Smooth muscle cell of the brain vasculature (primary cell): ENCODE data around the gene EPB41.
"Not testable (repeated sequence)": the region's sequence is repeated elsewhere in the genome, so short reads cannot be mapped to it uniquely, and the experiment has no call there.

Experiments used
- DNase-seq: peaks from one replicate; pipeline ENCODE4 v3.0.0-alpha.2; 2012; ENCODE audit warnings: low read depth, low spot score

EPB41 gene

DNA sequence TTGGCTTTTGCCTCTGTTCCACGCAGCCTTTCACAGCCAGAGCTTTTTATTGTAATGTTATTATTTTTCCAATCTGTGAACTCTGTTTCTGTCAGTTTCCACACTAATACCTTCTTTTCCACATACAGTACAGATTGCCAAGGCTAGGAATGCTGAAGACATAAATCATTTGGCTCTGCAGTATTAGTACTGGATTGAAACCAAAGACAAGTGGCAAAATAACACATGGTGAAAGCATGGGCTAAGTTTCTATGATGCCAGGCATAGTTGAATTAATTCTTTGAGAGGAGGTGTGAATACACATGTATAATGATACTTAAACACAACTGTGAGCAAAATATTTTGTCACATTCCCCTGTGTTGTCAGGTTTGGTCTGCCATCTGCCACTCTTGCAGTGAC is 135.8 kb downstream of the EPB41 start:
- no peak for DNase-seq

DNA sequence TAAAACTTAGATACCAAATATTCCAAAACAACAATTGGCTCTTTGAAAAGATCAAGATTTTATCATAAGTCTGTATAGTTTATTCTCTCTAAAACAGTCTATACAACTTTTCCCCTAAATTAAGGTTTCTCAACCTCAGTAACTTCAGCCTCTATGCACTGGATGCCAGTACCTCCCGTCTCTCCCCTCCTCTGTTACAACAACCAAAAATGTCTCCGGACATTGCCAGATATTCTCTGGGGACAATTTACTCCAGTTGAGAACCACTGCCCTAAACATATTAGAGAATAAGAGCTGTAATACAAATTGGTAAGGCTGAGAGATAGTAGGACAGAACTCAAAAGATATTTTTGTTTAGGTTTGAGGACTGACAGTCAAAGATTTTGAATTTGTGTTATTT is 137.7 kb downstream of the EPB41 start:
- no peak for DNase-seq

DNA sequence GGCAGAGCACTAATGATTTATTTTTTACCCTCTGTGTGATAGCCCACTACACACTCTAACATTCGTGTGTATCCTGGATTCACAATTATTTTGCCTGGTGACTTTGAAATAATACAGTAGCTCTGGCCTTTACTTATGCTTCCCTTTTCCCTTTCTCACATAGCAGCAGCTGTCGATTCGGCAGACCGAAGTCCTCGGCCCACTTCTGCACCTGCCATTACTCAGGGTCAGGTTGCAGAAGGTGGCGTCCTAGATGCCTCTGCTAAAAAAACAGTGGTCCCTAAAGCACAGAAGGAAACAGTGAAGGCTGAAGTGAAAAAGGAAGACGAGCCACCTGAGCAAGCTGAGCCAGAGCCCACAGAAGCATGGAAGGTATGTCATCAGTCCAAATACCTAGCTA is 138.6 kb downstream of the EPB41 start:
- no peak for DNase-seq

DNA sequence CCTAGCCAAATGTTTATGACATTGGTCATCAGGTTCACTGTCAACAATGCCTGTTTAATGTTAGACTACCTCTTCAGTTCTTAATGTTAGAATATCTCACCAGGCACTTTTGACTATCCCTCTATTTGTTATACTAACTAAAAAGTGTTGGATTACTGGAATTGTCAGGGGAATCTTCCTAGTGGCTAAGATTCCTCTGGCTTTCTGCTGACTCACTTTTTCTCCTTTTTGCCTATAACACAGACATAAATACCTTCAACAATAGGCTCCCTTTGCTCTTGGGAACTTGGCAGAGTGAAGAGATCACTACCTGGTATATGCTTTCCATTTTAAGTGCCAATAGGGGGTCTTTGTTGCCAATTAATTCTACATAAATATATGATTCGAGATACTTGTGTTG is 140.8 kb downstream of the EPB41 start:
- DNase-seq = no peak

DNA sequence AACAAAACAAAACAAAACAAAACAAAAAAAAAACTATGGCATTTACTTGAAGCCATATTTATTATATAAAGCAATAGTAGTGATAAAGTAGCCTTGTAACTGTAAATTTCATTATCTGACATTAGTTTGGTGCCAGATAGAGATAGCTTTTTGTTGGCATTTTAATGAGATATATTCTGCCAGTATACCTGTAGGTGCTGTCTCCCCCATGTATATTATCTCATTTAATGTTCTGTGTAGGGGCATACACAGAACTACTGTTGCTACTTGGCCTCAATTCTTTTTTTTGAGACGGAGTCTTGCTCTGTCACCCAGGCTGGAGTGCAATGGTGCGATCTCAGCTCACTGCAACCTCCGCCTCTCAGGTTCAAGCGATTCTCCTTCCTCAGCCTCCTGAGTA is 141.9 kb downstream of the EPB41 start:
- no peak for DNase-seq

DNA sequence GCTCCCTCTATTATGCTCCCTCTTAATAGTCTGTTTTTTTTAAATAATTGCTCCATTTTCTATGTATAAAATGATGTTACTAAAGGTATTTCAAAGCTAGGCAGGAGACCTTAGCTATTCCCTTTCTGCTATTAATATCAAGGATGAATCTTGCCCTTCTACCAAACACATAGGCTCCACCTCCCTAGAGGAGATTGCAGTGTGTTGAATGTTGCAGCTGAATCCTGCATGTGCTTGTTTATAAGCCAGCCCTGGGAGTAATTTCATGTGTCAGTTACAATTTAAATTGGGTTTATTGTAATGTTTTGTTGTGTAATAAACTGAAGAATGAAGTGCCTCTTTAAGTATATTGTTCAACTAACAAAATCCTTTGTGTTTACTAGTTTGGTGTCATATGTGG is 143.3 kb downstream of the EPB41 start:
- DNase-seq = no peak

DNA sequence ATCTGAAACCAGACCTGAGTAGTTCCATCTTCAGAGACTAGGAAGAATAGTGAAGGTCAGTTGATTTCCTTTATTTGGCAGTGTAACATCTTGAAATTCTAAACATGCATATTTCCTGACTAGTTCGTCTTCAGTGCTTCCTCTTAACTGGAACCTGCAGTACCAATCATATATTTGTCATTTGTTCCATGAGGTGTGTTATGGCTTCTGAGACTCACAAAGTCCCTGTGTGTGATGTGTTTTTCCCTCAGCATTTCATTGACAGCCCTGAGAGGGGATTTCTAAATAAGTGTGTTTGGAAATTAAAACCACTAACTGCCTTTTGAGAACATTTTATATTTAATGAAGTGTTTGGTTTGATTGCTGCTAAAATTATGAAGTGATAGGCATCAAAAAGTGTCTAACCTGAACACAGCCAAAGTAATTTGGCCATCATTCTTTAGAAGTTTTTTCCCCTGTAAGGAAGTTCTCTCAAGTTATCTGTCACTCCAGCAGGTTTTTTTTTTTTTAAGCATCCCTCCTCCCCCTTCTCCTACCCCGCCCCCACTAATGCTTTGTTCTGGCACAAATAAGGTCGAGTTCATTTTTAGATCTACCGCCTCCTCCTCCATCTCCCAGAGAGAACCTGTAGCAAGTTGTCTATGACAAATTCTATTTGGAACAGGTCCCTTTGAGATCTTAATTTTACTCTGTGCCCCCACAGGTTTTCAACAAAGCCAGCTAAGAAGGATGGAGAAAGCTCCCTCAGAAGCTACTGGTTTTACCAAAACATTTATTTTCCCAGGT is 148.0 kb downstream of the EPB41 start:
- DNase-seq = no peak

DNA sequence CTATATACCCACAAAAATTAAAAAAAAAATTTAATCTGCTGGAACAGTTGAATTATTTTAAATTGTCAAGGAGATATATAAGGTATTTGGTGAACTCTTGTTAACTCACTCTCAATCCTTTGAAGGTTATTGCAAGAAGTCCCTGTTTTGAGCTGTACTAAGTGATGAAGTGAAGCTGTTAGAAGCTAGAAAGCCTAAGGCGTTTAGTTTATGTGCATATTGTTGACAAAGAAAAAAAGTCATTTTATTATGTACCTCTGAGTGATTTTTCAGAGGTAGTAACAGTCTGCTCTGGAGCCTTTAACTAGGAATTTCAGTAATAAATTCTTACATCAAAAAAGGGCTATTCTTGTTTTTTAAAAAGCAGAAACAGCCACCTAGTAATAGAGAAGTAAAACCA is 149.7 kb downstream of the EPB41 start:
- no peak for DNase-seq

DNA sequence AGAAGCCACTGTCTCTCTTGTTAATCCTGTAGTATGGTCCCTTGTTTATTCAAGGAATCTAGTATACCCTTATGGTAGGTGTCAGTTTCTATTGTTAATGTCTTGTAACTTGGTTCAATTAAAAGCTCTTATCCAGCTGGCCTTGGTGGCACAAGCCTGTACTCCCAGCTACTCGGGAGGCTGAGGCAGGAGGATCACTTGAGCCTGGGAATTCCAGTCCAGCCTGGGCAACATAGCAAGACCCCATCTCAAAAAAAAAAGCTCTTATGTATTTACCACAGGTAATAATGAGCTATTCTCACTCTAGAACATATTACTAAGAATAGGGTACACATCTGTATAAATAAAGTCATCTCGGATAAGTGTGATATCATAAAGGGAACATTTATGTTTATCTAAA is 162.8 kb downstream of the EPB41 start:
- no peak for DNase-seq

DNA sequence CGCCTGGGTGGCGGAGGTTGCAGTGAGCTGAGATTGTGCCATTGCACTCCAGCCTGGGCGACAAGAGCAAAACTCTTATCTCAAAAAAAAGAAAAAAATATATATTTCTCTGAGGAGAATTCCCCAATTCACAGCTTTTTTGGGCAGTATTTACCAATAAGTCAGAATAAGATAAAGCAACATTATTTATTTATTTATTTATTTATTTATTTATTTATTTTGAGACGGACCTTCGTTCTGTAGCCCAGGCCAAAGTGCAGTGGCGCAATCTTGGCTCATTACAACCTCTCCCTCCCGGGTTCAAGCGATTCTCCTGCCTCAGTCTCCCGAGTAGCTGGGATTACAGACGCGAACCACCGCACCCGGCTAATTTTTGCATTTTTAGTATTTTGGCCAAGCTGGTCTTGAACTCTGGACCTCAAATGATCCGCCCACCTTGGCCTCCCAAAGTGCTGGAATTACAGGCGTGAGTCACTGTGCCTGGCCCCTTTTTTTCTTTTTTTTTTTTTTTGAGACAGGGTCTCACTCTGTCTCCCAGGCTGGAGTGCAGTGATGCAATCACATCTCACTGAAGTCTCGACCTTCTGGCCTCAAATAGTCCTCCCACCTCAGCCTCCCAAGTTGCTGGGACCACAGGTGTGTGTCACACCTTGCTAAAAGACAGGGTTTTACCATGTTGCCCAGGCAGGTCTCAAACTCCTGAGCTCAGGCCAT is 165.7 kb downstream of the EPB41 start:
- DNase-seq = not testable (repeated sequence)

DNA sequence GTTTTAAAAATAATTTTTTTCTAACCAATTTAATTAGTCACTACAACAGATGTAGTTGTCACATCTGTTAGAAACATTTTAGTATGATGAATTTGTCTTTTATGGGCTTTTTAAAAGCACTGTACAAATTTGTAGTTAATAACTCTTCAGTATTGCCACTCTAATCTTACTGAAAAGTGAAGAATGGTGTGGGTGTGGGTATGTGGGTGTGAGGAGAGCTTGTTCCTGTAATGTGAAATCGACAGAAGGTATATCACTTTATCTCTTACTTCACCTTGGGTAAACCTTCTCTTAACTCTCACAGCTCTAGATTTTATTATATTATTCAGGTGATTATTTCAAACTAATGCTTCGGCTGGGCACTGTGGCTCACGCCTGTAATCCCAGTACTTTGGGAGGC is 166.8 kb downstream of the EPB41 start:
- DNase-seq = no peak

DNA sequence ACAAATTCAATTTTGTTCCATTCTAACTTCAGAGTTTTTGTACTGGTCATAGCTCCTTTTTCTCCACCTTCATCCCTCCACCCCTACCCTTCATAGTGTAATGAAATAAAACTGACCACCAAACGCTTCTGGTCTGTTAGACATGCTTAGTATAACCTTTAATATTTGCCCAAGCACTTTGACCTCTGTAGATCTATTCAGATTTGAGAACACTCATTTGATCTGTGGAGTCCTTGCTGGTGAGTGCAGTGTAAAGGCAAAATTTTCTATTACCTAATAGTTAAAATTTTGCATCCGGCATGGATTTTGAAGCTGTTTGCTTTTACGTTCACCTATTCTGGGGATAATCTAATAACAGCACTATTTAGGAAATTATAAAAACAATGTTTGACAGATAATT is 168.2 kb downstream of the EPB41 start:
- no peak for DNase-seq

DNA sequence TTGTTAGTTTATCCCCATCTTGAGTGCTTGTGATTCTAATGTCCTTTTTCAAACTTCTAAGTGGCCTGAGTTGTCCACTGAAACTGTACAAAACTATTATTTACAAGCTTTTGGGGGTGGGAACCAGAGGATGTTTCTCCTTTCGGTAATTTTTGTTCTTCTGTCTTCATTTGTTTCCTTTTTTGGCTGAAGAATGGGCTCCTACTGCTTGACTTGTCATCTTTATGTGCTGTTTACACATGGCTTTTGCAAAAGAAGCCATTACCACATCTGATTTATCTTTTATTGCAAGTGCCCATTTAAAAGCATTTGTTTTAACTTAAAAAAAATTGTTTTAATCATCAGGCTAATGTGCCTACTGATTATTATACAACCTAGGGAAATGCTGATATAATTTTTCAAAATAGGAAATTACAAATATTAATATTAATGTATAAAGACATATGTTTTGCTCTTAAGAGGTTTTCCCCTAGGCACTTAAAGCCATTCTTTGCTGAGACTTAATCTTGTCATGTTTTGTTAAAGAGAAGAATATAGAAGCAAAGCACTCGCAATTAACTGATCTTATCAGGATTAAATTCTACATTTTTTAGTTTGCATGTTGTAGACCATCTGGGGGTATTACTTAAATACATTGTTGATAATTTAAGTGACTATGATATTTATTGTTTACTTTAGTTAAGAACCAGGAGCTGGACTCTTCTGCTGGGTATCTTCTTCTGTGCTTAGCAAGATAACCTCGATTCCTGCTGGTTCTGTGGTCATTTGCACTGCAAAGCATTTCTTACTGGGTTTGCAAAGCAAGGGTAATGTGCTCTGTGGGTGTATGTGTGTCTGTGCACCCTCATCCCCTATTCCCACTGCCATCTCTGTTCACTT is 169.2 kb downstream of the EPB41 start:
- DNase-seq = no peak

DNA sequence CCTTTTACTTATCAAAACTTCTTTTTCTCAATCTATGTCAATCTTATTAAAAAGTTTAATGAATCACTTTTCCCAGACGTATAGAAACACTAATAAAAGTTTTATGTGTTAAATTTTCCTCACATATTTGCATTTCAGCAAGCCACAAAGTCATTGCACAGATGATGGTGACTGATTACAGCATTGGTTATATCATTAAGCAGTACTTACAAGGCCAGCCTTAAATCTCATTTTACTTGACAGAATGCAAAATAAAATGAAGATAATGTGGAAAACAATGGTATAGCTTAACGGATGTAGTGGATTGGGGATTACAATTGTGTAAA is 169.8 kb downstream of the EPB41 start:
- no peak for DNase-seq

DNA sequence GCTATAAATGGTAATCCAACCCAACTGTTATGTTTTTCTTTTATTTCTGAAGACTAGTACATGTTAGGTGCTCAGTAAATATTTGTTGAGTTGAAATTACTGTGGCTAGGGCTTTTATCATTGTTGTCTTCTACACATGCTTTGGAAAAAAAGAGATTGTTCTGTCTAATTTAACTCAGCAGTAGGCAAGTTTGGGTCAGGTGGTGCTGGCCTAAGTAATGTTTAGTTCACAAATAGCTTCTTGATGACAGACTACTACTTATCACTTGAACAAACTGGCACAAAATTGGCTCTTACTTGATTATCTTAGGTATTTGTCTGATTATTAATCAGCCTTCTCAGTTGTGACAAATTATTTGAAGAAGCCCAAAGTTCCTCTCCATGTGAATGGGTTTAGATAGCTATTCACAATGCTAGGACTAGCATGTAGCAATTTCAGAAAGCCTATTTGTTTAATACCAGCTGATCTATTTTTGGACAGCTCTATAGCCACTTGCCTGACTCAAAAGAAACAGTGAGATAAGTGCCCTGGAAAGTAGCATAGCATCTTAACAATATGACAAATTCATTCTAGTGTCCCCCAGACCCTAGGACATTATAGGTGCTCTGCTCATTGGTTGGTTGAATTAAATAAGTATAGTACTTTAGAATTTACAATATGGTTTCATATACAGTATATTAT is 176.7 kb downstream of the EPB41 start:
- no peak for DNase-seq

DNA sequence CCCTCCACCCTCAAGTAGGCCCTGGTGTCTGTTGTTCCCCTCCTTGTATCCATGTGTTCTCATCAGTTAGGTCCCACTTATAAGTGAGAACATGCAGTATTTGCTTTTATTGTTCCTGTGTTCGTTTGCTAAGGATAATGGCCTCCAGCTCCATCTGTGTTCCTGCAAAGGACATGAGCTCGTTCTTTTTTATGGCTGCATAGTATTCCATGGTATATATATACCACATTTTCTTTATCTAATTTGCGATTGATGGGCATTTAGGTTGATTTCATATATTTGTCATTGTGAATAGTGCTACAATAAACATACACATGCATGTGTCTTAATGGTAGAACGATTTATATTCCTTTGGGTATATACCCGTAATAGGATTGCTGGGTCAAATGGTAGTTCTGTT is 178.3 kb downstream of the EPB41 start:
- not testable (repeated sequence) for DNase-seq

DNA sequence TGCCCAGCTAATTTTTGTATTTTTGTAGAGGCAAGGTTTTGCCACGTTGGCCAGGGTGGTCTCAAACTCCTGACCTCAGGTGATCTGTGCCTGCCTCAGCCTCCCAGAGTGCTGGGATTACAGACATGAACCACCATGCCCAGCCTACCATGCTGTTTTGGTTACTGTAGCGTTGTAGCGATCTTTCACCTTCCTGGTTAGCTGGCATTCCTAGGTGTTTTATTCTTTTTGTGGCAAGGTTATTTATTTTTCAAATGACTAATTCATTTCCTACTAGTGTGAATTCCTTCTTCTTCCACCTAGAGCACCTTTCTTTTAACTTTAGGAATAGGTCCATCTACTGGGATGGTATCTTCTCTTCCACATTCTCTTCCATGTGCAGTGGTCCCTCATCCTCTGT is 180.1 kb downstream of the EPB41 start:
- DNase-seq = no peak

DNA sequence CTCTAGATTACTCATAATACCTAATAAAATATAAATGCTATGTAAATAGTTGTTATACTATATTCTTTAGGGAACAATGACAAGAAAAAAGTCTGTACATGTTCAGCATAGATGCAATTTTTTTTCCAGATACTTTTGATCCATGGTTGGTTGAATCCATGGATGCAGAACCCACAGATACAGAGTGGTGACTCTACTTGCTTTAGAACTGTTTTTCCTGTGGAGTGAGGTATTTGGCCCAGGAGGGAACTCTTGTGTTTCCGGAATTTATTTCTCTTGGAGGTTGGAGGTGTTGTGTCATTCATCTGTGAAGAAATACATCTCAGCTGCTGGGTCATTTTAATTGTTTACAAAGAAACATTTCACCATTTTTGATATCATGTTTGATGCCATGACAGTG is 180.6 kb downstream of the EPB41 start:
- DNase-seq = no peak

DNA sequence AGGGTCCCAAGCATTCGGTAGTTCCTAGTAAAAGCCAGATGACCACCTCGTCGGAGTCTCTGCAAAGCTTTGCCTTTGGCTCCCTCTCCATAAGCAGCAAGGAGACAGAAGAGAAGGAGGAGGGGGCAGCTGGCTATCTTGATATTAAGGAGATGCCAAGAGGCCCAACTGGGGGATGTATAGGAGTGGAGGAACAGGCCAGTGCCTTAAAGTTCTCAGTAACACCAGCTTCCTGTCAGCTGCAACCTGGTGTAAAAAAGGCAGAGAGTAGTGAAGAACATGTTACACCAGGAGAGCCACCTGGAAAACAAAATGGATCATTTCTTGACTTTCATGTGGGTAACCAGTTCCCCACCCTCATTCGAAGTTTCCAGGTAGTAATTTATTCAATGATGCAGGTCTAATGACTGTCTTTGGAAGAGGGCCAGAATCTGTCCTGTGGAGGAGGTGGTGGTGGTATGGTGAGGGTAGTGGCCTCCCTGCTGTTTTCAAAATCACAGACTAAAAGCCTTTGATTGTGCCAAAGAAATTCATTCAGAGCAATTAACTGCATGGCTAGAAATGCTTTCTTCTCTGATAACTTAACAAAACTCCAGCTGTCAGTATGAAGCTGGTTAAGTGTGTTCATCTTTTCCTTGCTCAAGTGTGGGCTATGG is 182.0 kb downstream of the EPB41 start:
- no peak for DNase-seq

DNA sequence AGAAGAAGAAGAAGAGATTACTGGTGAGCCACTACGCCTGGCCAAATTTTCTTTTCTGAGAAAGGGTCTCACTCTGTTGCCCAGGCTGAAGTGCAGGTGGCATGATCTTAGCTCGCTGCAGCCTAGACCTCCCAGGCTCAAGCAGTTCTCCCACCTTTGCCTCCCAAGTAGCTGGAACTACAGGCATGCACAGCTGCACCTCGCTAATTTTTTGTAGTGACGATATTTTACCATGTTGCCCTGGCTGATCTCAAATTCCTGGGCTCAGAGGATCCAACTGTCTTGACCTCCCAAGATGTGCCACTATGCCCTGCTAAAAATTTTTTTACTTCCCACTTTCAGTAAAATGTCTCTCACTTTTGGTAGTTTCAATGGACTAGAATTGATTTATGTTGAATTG is 184.9 kb downstream of the EPB41 start:
- DNase-seq = no peak

DNA sequence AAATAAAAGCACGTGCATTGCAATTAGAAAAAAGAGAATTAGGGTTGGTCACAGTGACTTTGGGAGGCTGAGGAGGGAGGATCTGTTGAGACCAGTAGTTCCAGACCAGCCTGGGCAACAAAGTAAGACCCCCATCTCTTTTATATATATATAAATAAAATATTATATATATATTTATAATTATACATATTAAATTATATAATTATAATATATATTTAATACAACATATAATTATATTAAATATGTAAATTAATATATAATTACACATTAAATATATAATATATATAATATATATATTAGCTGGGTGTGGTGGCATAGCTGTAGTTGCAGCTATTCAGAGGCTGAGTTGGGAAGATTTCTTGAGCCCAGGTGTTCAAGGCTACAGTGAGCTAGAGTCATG is 186.1 kb downstream of the EPB41 start:
- no peak for DNase-seq

DNA sequence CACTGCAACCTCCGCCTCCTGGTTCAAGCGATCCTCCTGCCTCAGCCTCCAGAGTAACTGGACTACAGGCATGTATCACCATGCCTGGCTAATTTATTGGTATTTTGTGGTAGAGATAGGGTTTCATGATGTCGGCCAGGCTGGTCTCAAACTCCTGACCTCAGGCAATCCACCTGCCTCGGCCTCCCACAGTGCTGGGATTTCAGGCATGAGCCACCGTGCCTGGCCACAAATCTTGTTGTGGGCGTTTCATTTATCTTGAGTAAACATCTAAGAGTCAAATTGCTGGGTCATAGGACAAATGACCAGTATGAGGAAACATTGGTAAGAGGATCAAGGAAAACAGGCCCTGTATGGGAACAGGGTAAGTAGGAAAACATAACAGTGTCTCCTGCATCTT is 191.5 kb downstream of the EPB41 start:
- no peak for DNase-seq
